ENCODE data around the gene DFFB.

The DFFB gene

GRCh38 chr1:3923378-3924185, 66.3 kb downstream of the DFFB start (continued):
- TF ChIP-seq ZNF112 (tag by site-specific recombination; IDR thresholded peaks at IDR 0.05) (no peak), ZNF169 (tag by site-specific recombination; IDR thresholded peaks at IDR 0.05) (no peak)

DNA sequence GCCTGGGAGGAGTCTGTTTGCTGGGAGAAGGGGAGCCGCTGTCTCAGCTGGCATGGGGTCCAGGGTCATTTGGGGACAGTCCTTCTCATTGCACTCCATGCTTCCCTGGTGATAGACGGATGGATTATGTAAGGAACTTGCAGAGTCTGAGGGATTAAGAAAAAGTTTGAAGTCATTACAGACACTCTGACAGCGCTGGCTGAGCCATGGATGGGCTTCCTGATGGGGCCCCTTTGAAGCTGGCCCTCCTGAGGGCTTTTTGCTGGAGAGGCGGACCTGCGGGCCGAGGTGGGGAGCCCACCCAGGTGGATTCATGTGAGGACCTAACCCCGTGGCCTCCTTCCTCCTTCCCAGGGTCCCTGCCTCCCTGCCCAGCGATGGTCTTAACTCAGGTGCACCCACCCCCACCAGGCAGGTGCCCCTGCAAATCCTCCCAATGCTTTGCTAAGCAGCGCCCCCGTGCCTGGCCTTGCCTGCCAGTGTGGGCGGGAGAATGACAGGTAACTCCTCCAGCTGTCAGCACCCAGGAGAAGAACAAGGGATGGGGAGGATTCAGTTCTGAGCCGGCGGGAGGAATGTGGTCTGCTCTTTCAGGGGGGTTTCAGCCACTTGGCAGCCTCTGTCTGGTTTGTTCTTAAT, 67.0 kb downstream of the DFFB start:
- POLR2A ChIA-PET, result no interaction called here
- Histone ChIP-seq H3K9me3 (ENCODE audit: control insufficient read depth, insufficient read depth, low read depth, low read length) (no peaks in the 10 kb centered on the region), H3K4me3 (ENCODE audit: low read depth, low read length) (no peak overlapping the region), H3K4me1 (ENCODE audit: control insufficient read depth, insufficient read depth, low read length) (no peaks in the 10 kb centered on the region), H3K27ac (ENCODE audit: extremely low read depth, low read depth, low read length) (no peak overlapping the region), H3K36me3 (ENCODE audit: control insufficient read depth in 2 of 2, insufficient read depth in 1 of 2, low read length in 2 of 2) (no peaks in the 10 kb centered on the region)
- CTCF ChIA-PET, result no interaction called here
- TF ChIP-seq GLI2 (tag by site-specific recombination; IDR thresholded peaks at IDR 0.05; ENCODE audit: borderline replicate concordance, low read depth), result no peak
- 0 out of 2 replicates have a peak, but pooled peaks have one; percentile 17 for TF ChIP-seq EGR2 (tag by site-specific recombination; IDR thresholded peaks at IDR 0.05; ENCODE audit: low read depth)
- no peak for TF ChIP-seq TCF7L2 (IDR thresholded peaks at IDR 0.05; ENCODE audit: borderline replicate concordance, low read depth, low read length)
- no peak for TF ChIP-seq ZNF2 (tag by site-specific recombination; IDR thresholded peaks at IDR 0.05)
- no peak for TF ChIP-seq ZNF404 (tag by site-specific recombination; IDR thresholded peaks at IDR 0.05)
- TF ChIP-seq ZNF48 (tag by site-specific recombination; IDR thresholded peaks at IDR 0.05), result no peak

DNA sequence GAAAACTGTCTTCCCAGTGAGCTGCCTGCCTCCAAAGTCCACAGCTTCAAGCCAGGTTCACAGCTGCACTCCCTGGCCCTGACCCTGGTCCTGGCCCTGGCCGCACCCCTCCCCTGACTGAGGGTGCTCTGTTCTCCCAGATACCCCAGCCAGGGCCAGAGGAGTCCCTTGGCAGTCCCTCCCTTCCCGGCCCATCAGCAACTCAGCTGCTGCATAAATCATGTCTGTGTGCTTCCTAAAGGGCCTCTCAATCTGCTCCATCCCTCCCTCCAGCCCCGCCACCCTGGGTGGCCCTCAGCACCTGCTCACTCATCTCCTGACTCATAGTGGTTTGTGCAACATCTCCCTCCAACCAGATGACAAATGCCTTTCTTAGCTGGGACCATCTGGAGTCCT, 67.5 kb downstream of the DFFB start:
- peak; percentile 33; the same call in 1 of the 2 replicates for TF ChIP-seq GLIS1 (tag by site-specific recombination; IDR thresholded peaks at IDR 0.05)
- TF ChIP-seq, protein P1, sequence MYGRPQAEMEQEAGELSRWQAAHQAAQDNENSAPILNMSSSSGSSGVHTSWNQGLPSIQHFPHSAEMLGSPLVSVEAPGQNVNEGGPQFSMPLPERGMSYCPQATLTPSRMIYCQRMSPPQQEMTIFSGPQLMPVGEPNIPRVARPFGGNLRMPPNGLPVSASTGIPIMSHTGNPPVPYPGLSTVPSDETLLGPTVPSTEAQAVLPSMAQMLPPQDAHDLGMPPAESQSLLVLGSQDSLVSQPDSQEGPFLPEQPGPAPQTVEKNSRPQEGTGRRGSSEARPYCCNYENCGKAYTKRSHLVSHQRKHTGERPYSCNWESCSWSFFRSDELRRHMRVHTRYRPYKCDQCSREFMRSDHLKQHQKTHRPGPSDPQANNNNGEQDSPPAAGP (tag by site-specific recombination; IDR thresholded peaks at IDR 0.05), result 0 out of 2 replicates have a peak, but pooled peaks have one; percentile 49
- TF ChIP-seq, protein P2, sequence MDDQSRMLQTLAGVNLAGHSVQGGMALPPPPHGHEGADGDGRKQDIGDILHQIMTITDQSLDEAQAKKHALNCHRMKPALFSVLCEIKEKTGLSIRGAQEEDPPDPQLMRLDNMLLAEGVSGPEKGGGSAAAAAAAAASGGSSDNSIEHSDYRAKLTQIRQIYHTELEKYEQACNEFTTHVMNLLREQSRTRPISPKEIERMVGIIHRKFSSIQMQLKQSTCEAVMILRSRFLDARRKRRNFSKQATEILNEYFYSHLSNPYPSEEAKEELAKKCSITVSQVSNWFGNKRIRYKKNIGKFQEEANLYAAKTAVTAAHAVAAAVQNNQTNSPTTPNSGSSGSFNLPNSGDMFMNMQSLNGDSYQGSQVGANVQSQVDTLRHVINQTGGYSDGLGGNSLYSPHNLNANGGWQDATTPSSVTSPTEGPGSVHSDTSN (CRISPR knock-in tag; IDR thresholded peaks at IDR 0.05), result no peak
- no peak for TF ChIP-seq ZFP37 (tag by site-specific recombination; IDR thresholded peaks at IDR 0.05)
- TF ChIP-seq, protein P3, sequence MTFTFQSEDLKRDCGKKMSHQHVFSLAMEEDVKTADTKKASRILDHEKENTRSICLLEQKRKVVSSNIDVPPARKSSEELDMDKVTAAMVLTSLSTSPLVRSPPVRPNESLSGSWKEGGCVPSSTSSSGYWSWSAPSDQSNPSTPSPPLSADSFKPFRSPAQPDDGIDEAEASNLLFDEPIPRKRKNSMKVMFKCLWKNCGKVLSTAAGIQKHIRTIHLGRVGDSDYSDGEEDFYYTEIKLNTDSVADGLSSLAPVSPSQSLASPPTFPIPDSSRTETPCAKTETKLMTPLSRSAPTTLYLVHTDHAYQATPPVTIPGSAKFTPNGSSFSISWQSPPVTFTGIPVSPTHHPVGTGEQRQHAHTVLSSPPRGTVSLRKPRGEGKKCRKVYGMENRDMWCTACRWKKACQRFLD (tag by site-specific recombination; IDR thresholded peaks at IDR 0.05), result no peak
- TF ChIP-seq ZNF423 (tag by site-specific recombination; IDR thresholded peaks at IDR 0.05), result no peak
- CTCF ChIA-PET, result no interaction called here
- POLR2A ChIA-PET, result no interaction called here
- no peak overlapping the region for H3K27ac ChIP-seq (ENCODE audit: extremely low read depth, low read depth, low read length)
- no peak overlapping the region for H3K4me3 ChIP-seq (ENCODE audit: low read depth, low read length)
- no peaks in the 10 kb centered on the region for H3K4me1 ChIP-seq (ENCODE audit: control insufficient read depth, insufficient read depth, low read length)
- no peaks in the 10 kb centered on the region for H3K36me3 ChIP-seq (ENCODE audit: control insufficient read depth in 2 of 2, insufficient read depth in 1 of 2, low read length in 2 of 2)
- H3K9me3 ChIP-seq (ENCODE audit: control insufficient read depth, insufficient read depth, low read depth, low read length), result no peaks in the 10 kb centered on the region

DNA sequence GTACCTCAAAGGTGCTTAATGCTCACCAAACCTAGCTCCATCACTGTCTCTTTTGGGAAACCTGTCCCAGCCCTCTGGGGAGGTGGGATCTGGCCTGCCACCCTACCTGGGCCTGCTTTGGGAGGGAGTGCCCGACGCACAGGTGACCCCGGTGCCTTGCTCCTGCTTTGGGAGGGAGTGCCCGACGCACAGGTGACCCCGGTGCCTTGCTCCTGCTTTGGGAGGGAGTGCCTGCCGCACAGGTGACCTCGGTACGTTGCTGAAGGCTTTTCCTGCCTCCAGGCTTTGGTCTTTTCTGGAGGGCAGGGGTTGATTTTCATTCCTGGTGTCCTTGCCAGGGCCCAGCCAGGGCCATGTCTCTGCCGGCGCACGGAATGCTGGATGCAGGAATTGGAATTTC, 68.0 kb downstream of the DFFB start:
- Histone ChIP-seq H3K27ac (ENCODE audit: extremely low read depth, low read depth, low read length) (no peak overlapping the region), H3K4me1 (ENCODE audit: control insufficient read depth, insufficient read depth, low read length) (no peaks in the 10 kb centered on the region), H3K9me3 (ENCODE audit: control insufficient read depth, insufficient read depth, low read depth, low read length) (no peaks in the 10 kb centered on the region), H3K36me3 (ENCODE audit: control insufficient read depth in 2 of 2, insufficient read depth in 1 of 2, low read length in 2 of 2) (no peaks in the 10 kb centered on the region), H3K4me3 (ENCODE audit: low read depth, low read length) (no peak overlapping the region)
- ChIA-PET CTCF (no interaction called here), POLR2A (interaction anchor here (0.6 kb wide), 1 partner anchor 330 kb away, joined by 6 read pairs; no protein-coding TSS in a partner anchor)
- TF ChIP-seq ZNF792 (tag by site-specific recombination; IDR thresholded peaks at IDR 0.05) (no peak), ZNF184 (tag by site-specific recombination; IDR thresholded peaks at IDR 0.05) (no peak), EGR2 (tag by site-specific recombination; IDR thresholded peaks at IDR 0.05; ENCODE audit: low read depth) (no peak), ZNF621 (tag by site-specific recombination; IDR thresholded peaks at IDR 0.05) (no peak)
- TF ChIP-seq, protein P4, sequence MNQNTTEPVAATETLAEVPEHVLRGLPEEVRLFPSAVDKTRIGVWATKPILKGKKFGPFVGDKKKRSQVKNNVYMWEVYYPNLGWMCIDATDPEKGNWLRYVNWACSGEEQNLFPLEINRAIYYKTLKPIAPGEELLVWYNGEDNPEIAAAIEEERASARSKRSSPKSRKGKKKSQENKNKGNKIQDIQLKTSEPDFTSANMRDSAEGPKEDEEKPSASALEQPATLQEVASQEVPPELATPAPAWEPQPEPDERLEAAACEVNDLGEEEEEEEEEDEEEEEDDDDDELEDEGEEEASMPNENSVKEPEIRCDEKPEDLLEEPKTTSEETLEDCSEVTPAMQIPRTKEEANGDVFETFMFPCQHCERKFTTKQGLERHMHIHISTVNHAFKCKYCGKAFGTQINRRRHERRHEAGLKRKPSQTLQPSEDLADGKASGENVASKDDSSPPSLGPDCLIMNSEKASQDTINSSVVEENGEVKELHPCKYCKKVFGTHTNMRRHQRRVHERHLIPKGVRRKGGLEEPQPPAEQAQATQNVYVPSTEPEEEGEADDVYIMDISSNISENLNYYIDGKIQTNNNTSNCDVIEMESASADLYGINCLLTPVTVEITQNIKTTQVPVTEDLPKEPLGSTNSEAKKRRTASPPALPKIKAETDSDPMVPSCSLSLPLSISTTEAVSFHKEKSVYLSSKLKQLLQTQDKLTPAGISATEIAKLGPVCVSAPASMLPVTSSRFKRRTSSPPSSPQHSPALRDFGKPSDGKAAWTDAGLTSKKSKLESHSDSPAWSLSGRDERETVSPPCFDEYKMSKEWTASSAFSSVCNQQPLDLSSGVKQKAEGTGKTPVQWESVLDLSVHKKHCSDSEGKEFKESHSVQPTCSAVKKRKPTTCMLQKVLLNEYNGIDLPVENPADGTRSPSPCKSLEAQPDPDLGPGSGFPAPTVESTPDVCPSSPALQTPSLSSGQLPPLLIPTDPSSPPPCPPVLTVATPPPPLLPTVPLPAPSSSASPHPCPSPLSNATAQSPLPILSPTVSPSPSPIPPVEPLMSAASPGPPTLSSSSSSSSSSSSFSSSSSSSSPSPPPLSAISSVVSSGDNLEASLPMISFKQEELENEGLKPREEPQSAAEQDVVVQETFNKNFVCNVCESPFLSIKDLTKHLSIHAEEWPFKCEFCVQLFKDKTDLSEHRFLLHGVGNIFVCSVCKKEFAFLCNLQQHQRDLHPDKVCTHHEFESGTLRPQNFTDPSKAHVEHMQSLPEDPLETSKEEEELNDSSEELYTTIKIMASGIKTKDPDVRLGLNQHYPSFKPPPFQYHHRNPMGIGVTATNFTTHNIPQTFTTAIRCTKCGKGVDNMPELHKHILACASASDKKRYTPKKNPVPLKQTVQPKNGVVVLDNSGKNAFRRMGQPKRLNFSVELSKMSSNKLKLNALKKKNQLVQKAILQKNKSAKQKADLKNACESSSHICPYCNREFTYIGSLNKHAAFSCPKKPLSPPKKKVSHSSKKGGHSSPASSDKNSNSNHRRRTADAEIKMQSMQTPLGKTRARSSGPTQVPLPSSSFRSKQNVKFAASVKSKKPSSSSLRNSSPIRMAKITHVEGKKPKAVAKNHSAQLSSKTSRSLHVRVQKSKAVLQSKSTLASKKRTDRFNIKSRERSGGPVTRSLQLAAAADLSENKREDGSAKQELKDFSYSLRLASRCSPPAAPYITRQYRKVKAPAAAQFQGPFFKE (tag by site-specific recombination; IDR thresholded peaks at IDR 0.05; ENCODE audit: borderline replicate concordance), result no peak

Data from HEK293 (cell line).